ENCODE results near the gene HTRA1.

Gene HTRA1

DNA sequence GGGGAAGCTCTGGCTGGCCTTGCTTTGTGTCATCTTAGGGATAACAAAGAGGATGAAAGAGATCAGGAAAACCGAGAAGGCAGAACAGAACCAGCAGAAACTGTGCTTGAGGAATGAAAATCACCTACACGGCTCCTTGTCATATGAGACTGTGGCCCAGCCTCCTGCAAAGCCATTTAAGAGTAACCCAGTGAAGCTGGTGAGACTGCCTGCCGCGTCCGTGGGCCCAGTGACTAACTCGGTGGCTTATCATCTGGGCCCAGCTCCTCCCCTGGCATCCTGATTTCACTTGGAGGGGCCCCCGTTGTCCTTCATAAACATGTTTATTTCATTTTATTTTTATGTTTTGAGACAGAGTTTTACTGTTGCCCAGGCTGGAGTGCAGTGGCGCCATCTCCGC lies 30.7 kb downstream of the HTRA1 start:
- H3K27ac ChIP-seq: peak overlapping the region; percentile 65
- DNase-seq (ENCODE audit: low read depth, low spot score): no peak

DNA sequence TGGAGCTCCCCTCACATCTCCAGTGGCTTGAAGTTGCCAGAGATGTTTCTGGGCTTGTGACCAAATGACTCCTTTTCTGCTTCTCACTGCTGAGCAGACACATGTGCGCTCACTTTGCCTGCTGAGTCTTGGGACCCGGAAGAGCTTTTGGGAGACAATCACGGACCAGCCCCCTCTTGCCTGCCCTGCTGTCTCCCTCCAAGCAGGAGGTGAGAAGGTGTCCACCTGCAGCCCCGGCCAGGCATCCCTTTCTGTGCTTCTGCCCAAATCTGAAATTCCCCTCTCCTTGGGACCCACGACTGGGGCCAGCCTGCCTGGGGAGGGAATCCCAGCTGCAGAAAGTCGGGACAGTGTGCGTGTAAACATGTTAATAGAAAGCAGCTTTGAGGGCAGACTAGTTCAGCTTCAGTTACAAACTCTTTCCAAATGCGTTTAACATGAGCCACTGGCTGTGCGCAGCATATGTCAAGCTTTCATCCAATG lies 31.7 kb downstream of the HTRA1 start:
- H3K27ac ChIP-seq: peak overlapping the region; percentile 84
- no peak for DNase-seq (ENCODE audit: low read depth, low spot score)

DNA sequence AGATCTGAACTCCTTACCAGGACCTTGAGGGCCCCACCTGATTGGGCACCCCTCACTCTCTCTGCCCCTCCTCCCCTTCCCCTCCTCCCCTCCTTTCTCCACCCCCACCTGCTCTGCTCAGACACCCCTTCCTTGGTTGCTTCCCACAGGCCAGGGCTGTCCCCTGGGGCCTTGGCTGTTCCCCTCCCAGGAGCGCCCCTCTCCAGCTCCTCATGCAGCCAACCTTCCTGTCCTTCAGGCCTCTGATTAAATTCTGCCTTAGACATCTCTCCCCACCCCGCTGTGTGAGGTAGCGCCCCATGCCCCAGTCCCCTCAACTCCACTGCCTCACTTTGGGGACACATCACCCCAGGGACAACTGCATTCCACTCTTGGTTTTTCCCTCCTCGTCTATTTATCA lies 32.4 kb downstream of the HTRA1 start:
- peak overlapping the region; percentile 84 for H3K27ac ChIP-seq

DNA sequence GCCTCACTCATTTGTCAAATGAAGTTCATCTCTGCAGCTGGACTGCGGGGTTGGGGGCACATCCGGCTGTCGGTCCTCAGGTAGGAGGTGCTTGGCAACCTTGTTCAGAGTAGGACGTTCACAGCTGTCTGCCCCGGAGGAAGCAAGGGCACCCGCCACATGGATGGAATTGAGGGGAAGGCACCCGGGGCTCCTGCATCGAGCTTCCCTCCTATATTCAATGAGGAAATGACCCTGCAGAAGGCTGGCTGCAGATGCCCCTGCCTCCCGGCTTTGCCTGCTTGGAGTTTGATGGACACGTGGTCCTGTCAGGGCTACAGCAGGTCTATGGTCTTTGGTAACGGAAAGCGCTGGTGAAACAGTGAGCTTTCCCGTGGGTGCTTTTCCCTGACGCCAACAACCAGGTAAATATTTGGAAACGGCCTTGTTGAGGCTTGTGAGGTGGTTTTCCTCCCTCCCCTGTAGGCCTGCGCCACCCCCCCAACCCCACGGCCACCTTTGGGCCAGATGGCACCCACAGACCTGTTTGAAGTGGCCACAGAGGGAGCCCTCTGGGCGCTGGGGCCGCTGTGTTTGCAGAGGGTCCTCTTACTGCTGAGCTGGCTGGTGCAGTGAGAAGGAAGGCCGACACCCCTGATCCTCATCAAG lies 32.9 kb downstream of the HTRA1 start:
- no peak for DNase-seq (ENCODE audit: low read depth, low spot score)

More for the DNA sequence above, 32.4 kb downstream of the HTRA1 start:
- no peak for DNase-seq (ENCODE audit: low read depth, low spot score)

DNA sequence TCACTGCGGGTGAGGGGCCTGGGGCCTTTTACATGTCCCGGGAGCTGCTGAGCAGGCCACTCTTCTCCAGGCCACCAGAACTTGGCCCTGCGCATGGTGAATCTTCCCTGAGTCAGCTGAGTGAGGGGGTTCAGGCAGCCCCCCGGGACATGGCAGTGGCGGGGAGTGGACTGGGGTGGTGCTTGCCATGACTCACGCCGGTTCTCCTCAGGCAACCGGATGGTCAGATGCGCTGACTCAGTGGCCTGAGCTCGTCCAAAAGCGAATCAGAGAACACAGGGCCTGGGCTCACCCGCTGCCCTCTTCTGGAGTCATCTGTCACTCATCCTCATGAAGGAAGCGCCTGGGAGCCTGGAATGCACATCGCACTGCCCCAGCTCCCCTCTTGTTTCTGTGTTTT lies 33.5 kb downstream of the HTRA1 start:
- H3K27ac ChIP-seq: peak overlapping the region; percentile 84
- DNase-seq (ENCODE audit: low read depth, low spot score): no peak

More for the DNA sequence above, 32.9 kb downstream of the HTRA1 start:
- H3K27ac ChIP-seq: peak overlapping the region; percentile 84

DNA sequence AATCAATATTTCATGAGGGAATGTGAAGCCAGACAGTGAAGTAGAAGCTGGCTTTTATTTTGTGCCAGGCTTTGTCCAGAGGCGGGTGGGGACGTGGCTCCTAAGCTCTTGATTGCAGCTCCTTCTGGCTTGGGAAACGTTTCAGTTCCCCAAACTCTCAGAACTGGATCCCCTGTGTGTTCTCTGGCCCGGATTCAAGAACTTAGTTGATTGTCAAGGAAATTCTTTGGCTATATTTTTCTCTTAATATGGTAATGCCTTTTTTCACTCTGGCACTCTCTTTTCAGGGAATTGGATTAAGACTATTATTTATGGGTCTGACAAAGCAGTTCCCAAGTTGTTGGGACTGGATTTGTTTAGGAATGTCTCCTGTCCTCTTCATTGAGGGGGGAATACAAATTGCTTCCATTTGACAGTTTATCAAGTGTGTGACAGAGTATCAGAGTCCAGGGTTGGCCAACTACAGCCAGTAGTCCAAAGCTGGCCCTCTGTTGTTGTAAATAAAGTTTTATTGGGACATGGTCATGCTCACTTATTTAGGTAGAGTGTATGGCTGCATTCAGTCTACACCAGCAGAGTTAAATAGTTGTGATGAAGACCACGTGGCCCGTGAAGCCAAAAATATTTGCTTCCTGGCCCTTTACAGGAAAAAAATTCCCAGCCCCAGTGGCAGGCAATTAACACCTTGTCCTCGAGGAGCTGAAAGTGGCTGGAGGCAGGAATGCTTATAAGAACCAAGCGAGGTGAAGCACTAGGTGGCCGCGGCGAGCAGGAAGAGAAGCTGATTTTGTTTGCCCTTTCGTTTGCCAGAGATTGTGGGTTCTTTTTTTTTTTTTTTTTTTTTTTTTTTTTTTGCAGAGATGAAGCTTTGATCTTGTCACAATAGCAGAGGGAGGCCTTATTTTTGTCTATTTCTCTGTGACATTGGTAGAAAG lies 34.3 kb downstream of the HTRA1 start:
- no peak for DNase-seq (ENCODE audit: low read depth, low spot score)
- peak overlapping the region; percentile 84 for H3K27ac ChIP-seq

DNA sequence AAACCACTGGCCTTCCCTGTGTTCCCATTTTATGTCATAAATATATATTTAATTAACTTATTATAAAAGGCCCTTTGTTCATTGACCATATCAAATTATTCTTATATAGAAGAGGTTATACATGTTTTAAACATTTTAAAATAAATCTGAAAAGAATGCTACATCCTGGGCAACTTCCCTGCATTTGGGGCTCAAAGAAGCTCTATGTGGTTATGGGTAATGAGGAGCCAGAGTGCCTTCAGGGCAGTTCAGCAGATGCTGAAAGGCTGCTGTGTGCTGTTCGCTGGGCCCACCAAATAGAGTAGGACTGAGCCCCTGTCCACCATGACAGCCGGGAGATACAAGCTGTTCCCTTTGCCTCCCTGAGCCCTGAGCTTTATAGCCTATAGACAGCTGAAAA lies 35.9 kb downstream of the HTRA1 start:
- no peak for DNase-seq (ENCODE audit: low read depth, low spot score)
- no peak overlapping the region for H3K27ac ChIP-seq

DNA sequence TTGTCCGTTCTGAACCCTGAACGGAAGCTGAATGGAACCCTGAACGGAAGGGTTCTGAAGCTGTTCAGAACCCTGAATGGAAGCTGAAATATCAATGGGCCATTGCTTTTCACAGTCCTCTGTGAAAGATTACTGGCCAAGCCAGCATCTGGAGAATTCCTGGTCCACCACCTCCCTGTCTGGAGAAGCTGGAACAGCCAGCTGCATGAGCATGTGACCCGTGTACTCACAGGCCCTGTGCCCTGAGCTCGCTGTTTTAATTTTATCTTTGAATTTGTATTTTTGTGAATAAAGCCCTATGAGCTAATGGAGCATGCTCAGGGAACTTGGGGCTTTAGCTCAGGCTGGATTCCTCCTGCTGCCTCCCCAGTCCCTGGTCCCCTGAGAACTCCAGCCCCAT lies 37.2 kb downstream of the HTRA1 start:
- no peak overlapping the region for H3K27ac ChIP-seq
- DNase-seq (ENCODE audit: low read depth, low spot score): no peak

DNA sequence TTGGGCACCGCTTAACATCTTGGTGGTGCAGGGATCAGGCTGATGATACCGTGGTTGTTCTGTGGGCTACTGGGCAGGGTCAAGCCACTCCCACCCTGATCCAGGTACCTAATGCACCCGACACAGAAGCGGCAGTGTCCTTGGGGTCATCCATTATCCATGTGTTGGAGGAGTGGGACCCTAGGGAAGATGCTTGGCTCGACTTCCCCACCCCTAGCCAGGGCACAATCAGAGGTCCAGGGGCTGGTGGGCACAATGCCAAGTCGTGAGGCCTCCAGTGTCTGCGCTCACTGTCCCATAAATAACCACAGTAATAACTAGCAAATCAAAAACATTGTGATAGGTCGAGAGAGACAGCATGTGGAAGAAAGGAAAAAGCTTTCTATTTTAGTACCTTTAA lies 37.7 kb downstream of the HTRA1 start:
- no peak overlapping the region for H3K27ac ChIP-seq
- DNase-seq (ENCODE audit: low read depth, low spot score): no peak

DNA sequence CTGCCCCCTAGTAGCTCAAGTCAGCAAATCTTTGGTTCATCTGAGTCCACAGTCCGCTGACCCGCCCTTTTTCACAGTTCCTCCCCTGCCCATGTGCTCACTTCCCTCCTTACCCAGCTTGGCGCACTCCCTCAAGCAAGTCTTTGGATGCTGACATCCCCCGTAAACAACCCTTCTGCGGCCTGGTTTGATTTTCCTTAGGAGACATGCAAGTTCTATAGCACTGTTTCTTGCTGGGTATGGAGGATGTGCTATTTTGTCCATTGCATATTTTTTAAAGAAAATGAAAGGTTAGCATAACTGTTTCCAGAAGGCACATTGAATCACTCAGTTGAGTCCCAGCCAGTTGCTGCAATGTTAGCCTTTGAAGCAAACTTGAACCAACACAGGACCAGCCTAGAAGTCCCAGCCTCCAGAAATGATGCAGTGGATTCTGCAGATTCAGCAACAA lies 38.2 kb downstream of the HTRA1 start:
- H3K27ac ChIP-seq: no peak overlapping the region
- DNase-seq (ENCODE audit: low read depth, low spot score): no peak

DNA sequence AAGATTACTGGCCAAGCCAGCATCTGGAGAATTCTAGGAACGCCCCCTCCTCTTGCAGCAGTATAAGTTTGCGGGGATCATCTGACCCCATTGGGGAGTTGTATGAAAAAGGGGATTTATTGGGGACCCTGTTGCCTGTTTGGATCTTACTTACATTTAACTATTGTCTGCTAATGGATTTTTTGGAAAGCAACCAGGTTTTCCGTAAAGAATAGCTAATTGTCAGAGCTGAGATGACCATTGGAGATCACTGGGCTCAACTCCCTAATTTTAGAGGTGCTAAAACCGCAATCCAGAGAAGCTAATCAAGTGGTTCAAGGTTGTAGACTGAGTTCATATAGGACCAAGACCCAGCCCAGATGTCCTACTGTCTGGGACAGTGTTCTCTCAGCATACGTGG lies 38.8 kb downstream of the HTRA1 start:
- no peak for DNase-seq (ENCODE audit: low read depth, low spot score)
- no peak overlapping the region for H3K27ac ChIP-seq

DNA sequence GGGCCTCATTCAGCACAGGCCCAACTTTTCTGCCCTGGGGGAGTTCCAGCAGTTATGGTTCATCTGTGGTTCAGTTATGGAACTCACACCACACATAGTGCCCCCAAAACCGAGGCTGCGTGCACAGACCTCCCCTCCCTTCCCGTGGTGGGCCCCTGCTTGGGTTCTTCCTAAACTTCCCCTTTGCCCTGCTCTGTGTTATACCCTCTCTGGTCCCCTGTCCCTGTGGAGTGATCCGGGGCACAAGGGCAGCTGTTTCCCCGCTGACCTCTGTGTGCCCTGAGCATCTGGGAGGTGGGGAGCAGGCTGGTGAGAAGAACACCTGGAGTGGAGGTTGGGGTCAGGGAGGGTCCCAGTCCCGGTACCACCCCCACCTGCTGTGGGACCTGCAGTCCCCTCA lies 39.4 kb downstream of the HTRA1 start:
- DNase-seq (ENCODE audit: low read depth, low spot score): no peak
- no peak overlapping the region for H3K27ac ChIP-seq

DNA sequence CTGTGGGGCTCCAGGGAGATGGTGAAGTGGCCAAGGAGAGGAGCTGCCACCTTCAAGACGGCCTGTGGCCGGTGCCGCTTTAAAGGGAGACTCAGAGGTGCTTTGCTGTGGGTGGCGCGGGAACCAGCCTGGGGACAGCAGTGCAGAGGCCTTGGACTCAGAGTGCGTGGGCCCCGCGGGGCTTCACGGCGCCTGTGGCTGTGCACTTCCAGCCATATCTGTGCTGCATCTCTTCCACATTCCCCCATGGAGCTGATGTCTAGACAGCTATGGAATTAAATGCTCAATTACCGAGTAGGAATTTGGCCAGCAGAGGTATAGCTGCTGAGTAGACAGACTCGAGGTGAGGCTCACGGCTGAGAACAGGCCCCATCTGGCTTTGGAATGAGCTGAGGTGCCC lies 41.7 kb downstream of the HTRA1 start:
- no peak overlapping the region for H3K27ac ChIP-seq
- no peak for DNase-seq (ENCODE audit: low read depth, low spot score)

DNA sequence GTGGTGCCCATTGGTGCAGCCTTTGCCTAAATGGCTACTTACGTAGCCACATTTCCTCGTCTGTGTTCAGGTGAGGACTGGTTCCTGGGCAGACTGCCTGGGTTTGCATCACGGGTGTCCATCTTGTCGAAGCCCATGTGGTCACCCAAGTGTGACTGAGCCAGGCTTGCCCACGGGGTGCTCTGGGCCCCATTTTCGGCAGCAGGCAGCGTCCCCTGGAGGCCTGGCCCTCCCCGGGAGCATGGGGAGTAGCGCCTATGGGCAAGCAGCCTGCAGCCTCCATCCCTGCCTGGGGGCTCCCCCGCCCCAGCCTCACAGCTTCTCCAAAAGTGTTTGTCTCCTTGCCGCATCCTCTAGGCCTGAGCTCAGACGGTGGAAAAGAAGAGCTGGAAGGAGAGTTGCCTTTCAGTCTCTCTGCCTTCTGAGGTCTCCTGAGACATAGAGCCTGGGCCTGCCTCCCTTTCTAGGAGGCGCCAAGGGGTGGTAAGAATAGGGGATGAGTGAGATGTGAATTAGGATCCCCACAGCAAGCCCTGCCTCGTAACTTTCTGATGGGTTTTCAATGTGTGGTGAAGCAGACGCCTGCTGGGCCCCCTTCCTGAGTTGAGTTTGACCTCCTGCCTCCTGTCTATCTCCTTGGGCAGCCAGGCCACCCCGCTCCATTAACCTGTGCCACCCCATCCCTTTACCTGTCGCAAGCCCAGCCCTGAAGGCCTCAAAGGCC lies 42.7 kb downstream of the HTRA1 start:
- no peak overlapping the region for H3K27ac ChIP-seq
- DNase-seq (ENCODE audit: low read depth, low spot score): no peak

DNA sequence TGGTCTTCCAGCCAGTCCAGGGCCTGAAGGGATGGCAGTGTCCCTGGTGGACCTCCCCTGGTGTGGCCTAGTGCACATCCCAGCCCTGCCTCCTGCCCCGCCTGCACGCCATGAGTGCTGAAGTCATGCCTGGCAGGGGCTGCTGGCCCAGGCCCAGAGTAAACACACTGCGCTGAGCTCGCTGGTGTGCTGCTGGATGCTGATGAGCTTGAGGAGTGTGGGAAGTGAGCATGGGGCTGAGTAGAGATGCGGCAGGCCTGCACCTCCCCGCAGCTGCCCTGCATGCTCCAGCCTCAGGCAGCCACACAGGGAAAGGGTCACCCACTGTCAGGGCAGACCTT lies 43.2 kb downstream of the HTRA1 start:
- no peak for DNase-seq (ENCODE audit: low read depth, low spot score)
- no peak overlapping the region for H3K27ac ChIP-seq

DNA sequence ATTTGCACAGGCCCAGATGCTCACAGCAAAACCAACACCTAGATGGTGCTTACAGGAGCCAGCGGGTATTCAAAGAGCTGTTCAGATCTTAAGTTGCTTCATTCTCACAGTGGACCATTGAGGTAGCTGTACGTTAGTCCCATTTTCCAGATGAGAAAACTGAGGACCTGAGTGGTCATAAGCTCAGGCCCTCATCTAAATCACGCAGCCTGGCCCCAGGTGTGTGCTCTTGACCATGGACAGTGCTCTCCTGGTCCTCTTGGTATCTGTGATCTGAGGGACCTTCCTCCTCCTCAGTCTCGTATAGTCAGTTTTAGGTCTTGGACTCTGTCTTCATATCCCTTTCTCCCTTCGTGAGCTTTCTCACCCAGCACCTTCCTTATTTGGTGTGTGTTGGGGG lies 43.7 kb downstream of the HTRA1 start:
- DNase-seq (ENCODE audit: low read depth, low spot score): no peak
- no peak overlapping the region for H3K27ac ChIP-seq

DNA sequence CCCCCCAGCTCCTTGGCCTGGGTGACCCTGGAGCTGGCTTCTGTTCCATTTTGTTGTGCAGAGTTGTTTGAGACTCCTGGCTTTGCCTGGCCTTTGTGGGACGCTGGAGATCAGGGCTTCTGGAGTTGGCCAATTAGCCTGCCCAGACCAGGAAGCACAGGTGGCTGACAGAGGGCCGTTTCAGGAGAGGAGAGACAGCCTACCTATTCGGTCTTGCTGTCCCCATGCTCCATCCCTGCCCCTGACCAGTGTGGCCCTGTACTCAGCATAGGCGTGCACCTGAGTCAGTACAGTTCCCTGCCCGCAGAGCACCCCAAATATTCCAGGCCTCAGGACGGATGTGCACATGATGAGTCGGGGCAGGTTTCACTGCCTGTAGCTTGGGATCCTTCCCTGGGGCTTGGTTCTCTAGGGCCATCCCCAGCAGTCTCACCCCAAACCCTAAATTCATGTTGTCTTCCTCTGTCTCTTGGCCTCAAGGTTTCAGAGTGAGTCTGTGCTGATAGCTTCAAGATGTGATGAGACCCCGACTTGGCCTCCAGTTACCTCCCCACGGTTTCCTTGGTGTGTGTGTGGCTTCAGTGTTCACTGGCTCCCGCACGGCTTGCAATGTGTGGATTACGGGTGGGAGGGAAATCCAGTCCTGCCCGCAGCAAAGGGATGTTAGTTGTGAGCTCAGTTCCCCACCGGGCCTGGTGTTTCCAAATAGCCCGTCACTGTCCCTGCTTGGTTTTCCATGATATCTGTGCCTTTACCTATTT lies 44.7 kb downstream of the HTRA1 start:
- H3K27ac ChIP-seq: no peak overlapping the region
- no peak for DNase-seq (ENCODE audit: low read depth, low spot score)

DNA sequence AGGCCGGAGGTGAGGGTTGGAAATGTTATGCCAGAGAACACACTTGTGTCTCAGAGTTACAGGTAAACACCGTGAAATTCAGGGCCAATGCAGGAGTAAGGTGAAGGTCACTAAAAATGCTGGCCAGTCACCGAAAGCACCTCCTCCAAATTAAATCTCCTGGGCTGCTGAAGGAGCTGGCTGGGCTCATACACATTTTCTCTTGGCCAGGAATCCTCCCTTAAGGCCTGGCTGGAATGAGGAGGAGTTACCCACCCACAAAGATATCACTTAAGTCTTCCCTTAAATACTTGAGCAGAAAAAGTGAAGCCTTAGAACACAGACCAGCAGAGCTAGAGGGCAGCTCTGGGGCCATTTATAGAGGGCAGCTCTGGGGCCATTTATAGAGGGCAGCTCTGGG lies 46.3 kb downstream of the HTRA1 start:
- no peak overlapping the region for H3K27ac ChIP-seq
- no peak for DNase-seq (ENCODE audit: low read depth, low spot score)

DNA sequence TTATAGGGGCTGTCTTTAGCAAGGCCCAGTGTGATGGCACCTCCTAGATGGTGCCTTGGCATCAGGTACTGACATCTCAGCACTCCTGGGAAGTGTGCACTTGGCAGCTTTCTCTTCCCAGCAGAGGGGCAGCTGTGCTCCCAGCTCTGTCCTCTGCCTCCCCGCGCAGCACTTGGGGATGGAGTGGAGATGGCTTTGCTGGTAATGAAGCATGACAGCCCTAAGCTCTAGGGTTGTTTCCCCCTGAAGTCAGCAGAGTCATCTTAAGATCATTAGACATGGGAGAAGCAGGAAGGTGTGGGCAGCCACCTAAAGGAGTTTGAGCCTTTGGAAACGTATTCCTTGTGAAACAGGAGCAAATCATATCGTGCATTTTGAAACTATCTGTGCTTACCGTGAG lies 46.7 kb downstream of the HTRA1 start:
- H3K27ac ChIP-seq: no peak overlapping the region
- DNase-seq (ENCODE audit: low read depth, low spot score): no peak

DNA sequence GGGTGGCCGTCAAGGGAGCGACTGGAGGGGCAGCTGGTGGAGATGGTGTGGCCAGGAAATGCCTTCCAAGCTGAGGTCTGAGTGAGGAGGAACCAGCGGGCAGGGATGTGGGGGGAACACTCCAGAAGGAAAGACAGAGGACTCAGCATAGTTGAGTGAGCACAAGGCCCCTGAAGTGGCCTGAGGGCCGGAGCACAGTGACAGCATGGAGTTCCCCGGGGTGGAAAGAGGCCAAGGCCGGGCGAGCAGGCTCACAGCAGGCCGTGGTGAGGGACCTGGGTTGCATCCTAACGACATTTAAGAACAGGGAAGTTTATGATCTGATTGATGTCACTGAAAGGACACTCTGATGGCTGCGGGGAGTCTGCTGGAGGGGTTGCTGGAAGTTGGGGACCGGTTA lies 48.0 kb downstream of the HTRA1 start:
- peak overlapping the region; percentile 95 for H3K27ac ChIP-seq
- DNase-seq (ENCODE audit: low read depth, low spot score): no peak

Measured in epithelial cell of prostate (primary cell).